Peyer's patch (tissue), 4 donors: ENCODE measurements around the gene COMMD7.

Experiments
- CTCF ChIP-seq, 6 experiments: fragments of 450-650 bp in 4 of 6; fragments of 200-600 bp in 2 of 6; sonication (generic) in 1 of 6; IDR thresholded peaks; one replicate each; pipeline ENCODE4 v1.5.1; 2017 to 2019; ENCODE audit warnings: antibody characterized with exemption in 6 of 6, mild to moderate bottlenecking in 3 of 6, moderate library complexity in 1 of 6
- POLR2A ChIP-seq, 2 donors: fragments of 450-650 bp; IDR thresholded peaks; one replicate each; pipeline ENCODE4 v1.5.1; 2017; ENCODE audit warnings: antibody characterized with exemption in 2 of 2, mild to moderate bottlenecking in 2 of 2, moderate library complexity in 2 of 2

- no peak for TF ChIP-seq CTCF (IDR thresholded peaks at IDR 0.05)
- TF ChIP-seq POLR2A (IDR thresholded peaks at IDR 0.05), result no peak
Observed at GRCh38 chr20:32685541-32686529, 57.4 kb downstream of the COMMD7 start.
